Lower lobe of right lung (tissue), 2 donors: ENCODE data around the gene RAB3IP. TPM values are rescaled to one million over a fixed set of nuclear protein-coding genes. Genes with fewer than 3 reads are reported as not detected.
"Not testable (repeated sequence)": the region's sequence is repeated elsewhere in the genome, so short reads cannot be mapped to it uniquely, and the experiment has no call there.

ENCODE experiments used
- ATAC-seq, 2 donors: fragments of 200-7000 bp; cut with Tn5 transposase; one replicate each; pipeline ENCODE4 v1.9.1; 2020 to 2022; ENCODE audit warnings: mild to moderate bottlenecking in 2 of 2, moderate library complexity in 2 of 2
- DNase-seq: peaks from one replicate; pipeline ENCODE4 v3.0.0-alpha.2; 2020
- H3K27ac ChIP-seq: fragments of 200-600 bp; one replicate; pipeline ENCODE4 v1.8.0; 2022
- H3K27me3 ChIP-seq: fragments of 200-600 bp; one replicate; pipeline ENCODE4 v1.8.0; 2022; ENCODE audit warnings: low read depth
- H3K36me3 ChIP-seq: fragments of 200-600 bp; one replicate; pipeline ENCODE4 v1.8.0; 2022; ENCODE audit warnings: mild to moderate bottlenecking
- H3K4me1 ChIP-seq: fragments of 200-600 bp; one replicate; pipeline ENCODE4 v1.8.0; 2022
- H3K4me3 ChIP-seq: fragments of 200-600 bp; one replicate; pipeline ENCODE4 v1.8.0; 2022; ENCODE audit warnings: mild to moderate bottlenecking
- H3K9me3 ChIP-seq: fragments of 200-600 bp; one replicate; pipeline ENCODE4 v1.8.0; 2022
- CTCF ChIP-seq: fragments of 200-600 bp; IDR thresholded peaks from one replicate; pipeline ENCODE4 v1.8.0; 2022; ENCODE audit warnings: antibody characterized with exemption, mild to moderate bottlenecking
- intact Hi-C: fragments of 100-400 bp; cut with DNase I; formaldehyde crosslinking; loops from one replicate; pipeline ENCODE4 v1.11.0; 2022
- total RNA-seq: library from RNA; stranded (reverse); fragmentation: NEBNext Ultra II Directional; extraction: Animal tissue kit (Norgen Biotek cat#: 25700); gene quantifications from one replicate; pipeline ENCODE4 v1.2.1, GENCODE V29; 2021
- donor health status: DM: no; HTN: yes; CAD: no; lungs with severe emphysema.

Gene RAB3IP
- total RNA-seq, 1 donor from 2014 or later: 28.2 TPM

DNA sequence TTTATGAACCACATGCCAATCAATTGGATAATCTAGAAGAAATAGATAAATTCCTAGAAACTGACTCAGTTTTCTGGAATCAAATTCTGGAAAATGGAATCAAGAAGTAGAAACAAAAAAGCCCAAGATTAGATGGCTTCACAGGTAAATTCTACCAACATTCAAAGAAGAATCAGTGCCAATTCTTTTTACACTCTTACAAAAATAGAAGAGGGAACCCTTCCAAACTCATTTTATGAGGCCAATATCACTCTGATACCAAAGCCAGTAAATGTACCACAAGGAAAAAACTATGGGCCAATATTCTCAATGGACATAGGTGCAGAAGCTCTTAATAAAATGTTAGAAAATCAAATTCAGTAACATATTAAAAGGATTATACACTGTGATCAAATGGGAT is 50.7 kb downstream of the RAB3IP start:
- no peak for TF ChIP-seq CTCF
- H3K36me3 ChIP-seq: peaks cover 8% of the 10 kb centered on the region
- intact Hi-C loops: no loop called here
- H3K9me3 ChIP-seq: peaks cover 18% of the 10 kb centered on the region
- ATAC-seq: no peak
- no peaks in the 10 kb centered on the region for H3K4me1 ChIP-seq
- no peaks in the 10 kb centered on the region for H3K27me3 ChIP-seq
- DNase-seq: no peak
- H3K27ac ChIP-seq: no peak overlapping the region
- no peak overlapping the region for H3K4me3 ChIP-seq

DNA sequence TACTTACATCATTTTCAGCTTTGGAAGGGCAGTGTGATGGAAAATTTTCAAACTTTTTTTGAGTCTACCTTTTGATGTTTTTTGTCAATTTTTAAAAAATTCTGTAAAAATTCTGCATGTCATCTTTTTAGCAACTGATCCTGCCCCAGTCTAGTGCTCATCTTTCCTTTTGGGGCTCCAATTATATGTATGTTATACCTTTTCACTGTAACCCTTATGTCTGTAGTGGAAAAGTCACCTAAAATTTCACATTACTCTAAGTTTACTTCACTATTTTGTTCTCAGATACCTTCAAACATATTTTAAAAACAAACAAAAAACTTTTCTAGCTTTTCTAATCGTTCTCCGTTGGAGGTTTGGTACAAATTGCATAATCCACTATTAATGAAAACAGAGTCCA is 53.9 kb downstream of the RAB3IP start:
- Histone ChIP-seq H3K4me1 (no peaks in the 10 kb centered on the region), H3K36me3 (peaks cover 14% of the 10 kb centered on the region), H3K4me3 (no peak overlapping the region), H3K9me3 (peaks cover 18% of the 10 kb centered on the region), H3K27me3 (no peaks in the 10 kb centered on the region), H3K27ac (no peak overlapping the region)
- intact Hi-C loops: no loop called here
- TF ChIP-seq CTCF: no peak
- DNase-seq: no peak
- no peak for ATAC-seq

DNA sequence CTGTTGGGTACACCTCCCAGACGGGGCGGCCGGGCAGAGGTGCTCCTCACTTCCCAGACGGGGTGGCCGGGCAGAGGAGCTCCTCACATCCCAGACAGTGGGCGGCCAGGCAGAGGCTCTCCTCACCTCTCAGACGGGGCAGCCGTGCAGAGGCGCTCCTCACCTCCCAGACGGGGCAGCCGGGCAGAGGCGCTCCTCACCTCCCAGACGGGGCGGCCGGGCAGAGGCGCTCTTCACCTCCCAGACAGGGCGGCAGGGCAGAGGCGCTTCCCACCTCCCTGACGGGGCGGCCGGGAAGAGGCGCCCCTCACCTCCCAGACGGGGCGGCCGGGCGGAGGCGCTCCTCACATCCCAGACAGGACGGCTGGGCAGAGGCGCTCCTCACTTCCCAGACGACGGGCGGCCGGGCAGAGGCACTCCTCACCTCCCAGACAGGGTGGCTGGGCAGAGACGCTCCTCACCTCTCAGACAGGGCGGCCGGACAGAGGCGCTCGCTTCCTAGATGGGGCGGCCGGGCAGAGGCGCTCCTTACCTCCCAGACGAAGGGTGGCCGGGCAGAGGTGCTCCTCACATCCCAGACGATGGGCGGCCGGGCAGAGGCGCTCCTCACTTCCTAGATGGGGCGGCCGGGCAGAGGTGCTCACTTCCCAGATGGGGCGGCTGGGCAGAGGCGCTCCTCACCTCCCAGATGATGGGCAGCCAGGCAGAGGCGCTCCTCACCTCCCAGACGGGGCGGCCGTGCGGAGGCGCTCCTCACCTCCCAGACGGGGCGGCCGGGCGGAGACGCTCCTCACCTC is 68.6 kb downstream of the RAB3IP start:
- H3K27ac ChIP-seq, DNase-seq, H3K36me3 ChIP-seq, intact Hi-C loops, H3K4me3 ChIP-seq, ATAC-seq, H3K27me3 ChIP-seq, H3K9me3 ChIP-seq, H3K4me1 ChIP-seq: not testable (repeated sequence)

DNA sequence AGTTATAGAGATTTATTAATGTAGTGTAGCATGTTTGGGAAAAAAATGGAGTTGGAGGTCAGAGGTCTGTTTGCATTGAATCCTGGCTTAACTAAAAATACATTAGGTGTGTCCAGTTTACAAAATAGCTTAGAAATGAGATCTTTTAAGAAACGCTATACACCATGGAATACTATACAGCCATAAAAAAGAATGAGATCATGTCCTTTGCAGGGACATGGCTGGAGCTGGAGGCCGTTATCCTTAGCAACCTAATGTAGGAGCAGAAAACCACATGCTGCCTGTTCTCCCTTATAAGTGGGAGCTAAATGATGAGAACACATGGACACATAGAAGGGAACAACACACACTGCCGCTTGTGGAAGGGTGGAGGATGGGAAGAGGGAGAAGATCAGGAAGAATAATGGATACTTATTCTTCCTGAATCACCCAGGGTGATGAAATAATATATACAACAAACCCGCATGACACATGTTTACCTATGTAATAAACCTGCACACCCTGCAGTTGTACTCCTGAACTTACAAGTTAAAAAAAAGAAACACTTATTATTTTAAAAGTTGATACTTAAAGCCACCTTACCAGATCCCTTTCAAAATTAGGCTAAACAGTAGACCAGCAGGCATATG is 72.3 kb downstream of the RAB3IP start:
- ATAC-seq (no peak), DNase-seq (no peak)
- Histone ChIP-seq H3K9me3 (no peaks in the 10 kb centered on the region), H3K27me3 (no peaks in the 10 kb centered on the region), H3K36me3 (peaks cover 7% of the 10 kb centered on the region), H3K4me3 (no peak overlapping the region), H3K27ac (no peak overlapping the region), H3K4me1 (no peaks in the 10 kb centered on the region)
- TF ChIP-seq CTCF: no peak
- intact Hi-C loops: no loop called here

DNA sequence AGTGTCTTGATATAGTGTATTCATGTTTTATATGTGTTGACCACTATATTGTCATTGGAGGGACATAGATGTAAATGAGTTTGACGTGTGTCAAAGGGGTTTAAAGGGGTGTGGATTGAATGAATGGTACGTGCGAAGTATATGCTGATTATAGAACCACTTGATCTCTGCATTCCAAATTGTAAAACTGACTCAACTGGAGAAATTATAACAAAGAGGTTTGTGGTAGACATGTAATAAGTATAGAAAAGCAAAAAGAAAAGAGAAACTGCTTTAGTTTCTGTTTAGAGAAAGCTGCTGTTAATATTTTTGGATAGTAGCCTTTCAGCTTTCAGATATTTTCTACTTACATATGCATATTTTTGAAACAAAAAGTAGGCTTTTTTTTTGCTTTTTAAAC is 77.4 kb downstream of the RAB3IP start:
- Histone ChIP-seq H3K36me3 (peaks cover 7% of the 10 kb centered on the region), H3K4me1 (no peaks in the 10 kb centered on the region), H3K27ac (no peak overlapping the region), H3K9me3 (no peaks in the 10 kb centered on the region), H3K4me3 (no peak overlapping the region), H3K27me3 (no peaks in the 10 kb centered on the region)
- DNase-seq (no peak), ATAC-seq (no peak)
- TF ChIP-seq CTCF: no peak
- intact Hi-C loops: no loop called here

- H3K9me3 ChIP-seq: no peaks in the 10 kb centered on the region
- no peak for TF ChIP-seq CTCF
- ATAC-seq (no peak), DNase-seq (no peak)
- no peaks in the 10 kb centered on the region for H3K27me3 ChIP-seq
- H3K27ac ChIP-seq: no peak overlapping the region
- no peaks in the 10 kb centered on the region for H3K36me3 ChIP-seq
- peaks cover 7% of the 10 kb centered on the region for H3K4me1 ChIP-seq
- intact Hi-C loops: no loop called here
- H3K4me3 ChIP-seq: no peak overlapping the region
These were observed 82.4 kb downstream of the RAB3IP start for GRCh38 chr12:69821032-69821455.
